Calu3 (cell line): Measurements from ENCODE around the gene ANAPC10. TPM values are rescaled to one million over a fixed set of nuclear protein-coding genes. Genes with fewer than 3 reads are reported as not detected.

ENCODE experiments used
- BruUV-seq: library from RNA; stranded (reverse); fragments of 400-500 nt; replicated peaks from 2 replicates; lab custom pipeline; 2021; lab: Mats Ljungman, UMichigan
- CTCF ChIA-PET: fragments of 300-600 bp; sonication (Branson Sonifier 250); formaldehyde crosslinking; loops from one replicate; lab custom pipeline; 2022; ENCODE audit warnings: antibody characterized with exemption; lab: Charles Lee
- DNase-seq: peaks from one replicate; pipeline ENCODE4 v3.0.0; 2022
- H3K27ac Mint-ChIP-seq: one replicate; pipeline ENCODE4 v1.8.0; 2022; ENCODE audit warnings: mixed read lengths; ENCODE audit not compliant: unreplicated experiment
- H3K27me3 Mint-ChIP-seq: one replicate; pipeline ENCODE4 v1.8.0; 2022; ENCODE audit warnings: mixed read lengths; ENCODE audit not compliant: unreplicated experiment
- H3K36me3 Mint-ChIP-seq: one replicate; pipeline ENCODE4 v1.8.0; 2022; ENCODE audit warnings: mild to moderate bottlenecking, moderate library complexity, mixed read lengths; ENCODE audit not compliant: insufficient read depth, unreplicated experiment
- H3K4me1 Mint-ChIP-seq: one replicate; pipeline ENCODE4 v1.8.0; 2022; ENCODE audit warnings: mild to moderate bottlenecking, low read depth, mixed read lengths; ENCODE audit not compliant: unreplicated experiment
- H3K4me3 Mint-ChIP-seq: one replicate; pipeline ENCODE4 v1.8.0; 2022; ENCODE audit warnings: mild to moderate bottlenecking, low read depth, moderate library complexity, mixed read lengths; ENCODE audit not compliant: unreplicated experiment
- H3K9me3 Mint-ChIP-seq: one replicate; pipeline ENCODE4 v1.8.0; 2022; ENCODE audit warnings: low read depth, mixed read lengths; ENCODE audit not compliant: unreplicated experiment
- CTCF ChIP-seq: fragments of 200-600 bp; IDR thresholded peaks from one replicate; pipeline ENCODE4 v1.8.0; 2022; ENCODE audit warnings: antibody characterized with exemption; ENCODE audit not compliant: unreplicated experiment
- intact Hi-C: fragments of 100-400 bp; cut with micrococcal nuclease; formaldehyde crosslinking; loops from one replicate; pipeline ENCODE4 v1.10.0; 2022; ENCODE audit not compliant: unreplicated experiment
- total RNA-seq: library from RNA; stranded (reverse); gene quantifications from 2 replicates; pipeline ENCODE4 v1.2.3, GENCODE V29; 2022

ANAPC10 gene
- total RNA-seq, 1 experiment from 2014 or later, result 14.1 TPM

GRCh38 chr4:144975718-144976117 is 122.3 kb downstream of the ANAPC10 start:
- intact Hi-C loops, result no loop called here
- H3K4me3 Mint-ChIP-seq, result no peak overlapping the region
- H3K27me3 Mint-ChIP-seq, result no peaks in the 10 kb centered on the region
- H3K4me1 Mint-ChIP-seq, result no peaks in the 10 kb centered on the region
- no peaks in the 10 kb centered on the region for H3K36me3 Mint-ChIP-seq
- no peak for DNase-seq
- H3K27ac Mint-ChIP-seq, result no peak overlapping the region
- TF ChIP-seq CTCF, result no peak
- H3K9me3 Mint-ChIP-seq, result no peaks in the 10 kb centered on the region
- CTCF ChIA-PET, result no interaction called here
- BruUV-seq, result no TSS peak

GRCh38 chr4:144970597-144970996 is 127.4 kb downstream of the ANAPC10 start:
- Mint-ChIP-seq H3K27me3 (no peaks in the 10 kb centered on the region), H3K4me3 (no peak overlapping the region), H3K9me3 (no peaks in the 10 kb centered on the region), H3K27ac (no peak overlapping the region), H3K36me3 (no peaks in the 10 kb centered on the region), H3K4me1 (no peaks in the 10 kb centered on the region)
- DNase-seq, result no peak
- CTCF ChIA-PET, result no interaction called here
- intact Hi-C loops, result no loop called here
- no peak for TF ChIP-seq CTCF
- no TSS peak for BruUV-seq

- DNase-seq, result no peak
- H3K9me3 Mint-ChIP-seq, result no peaks in the 10 kb centered on the region
- H3K36me3 Mint-ChIP-seq, result no peaks in the 10 kb centered on the region
- H3K4me3 Mint-ChIP-seq, result no peak overlapping the region
- H3K27me3 Mint-ChIP-seq, result no peaks in the 10 kb centered on the region
- intact Hi-C loops, result no loop called here
- H3K4me1 Mint-ChIP-seq, result no peaks in the 10 kb centered on the region
- BruUV-seq, result no TSS peak
- no peak overlapping the region for H3K27ac Mint-ChIP-seq
- no peak for TF ChIP-seq CTCF
- CTCF ChIA-PET, result no interaction called here
Measured at GRCh38 chr4:144969821-144970220, 128.2 kb downstream of the ANAPC10 start.

- no peaks in the 10 kb centered on the region for H3K4me1 Mint-ChIP-seq
- BruUV-seq, result no TSS peak
- H3K9me3 Mint-ChIP-seq, result no peaks in the 10 kb centered on the region
- no peak for DNase-seq
- no peak for TF ChIP-seq CTCF
- H3K36me3 Mint-ChIP-seq, result no peaks in the 10 kb centered on the region
- CTCF ChIA-PET, result no interaction called here
- no peak overlapping the region for H3K27ac Mint-ChIP-seq
- intact Hi-C loops, result no loop called here
- H3K27me3 Mint-ChIP-seq, result no peaks in the 10 kb centered on the region
- H3K4me3 Mint-ChIP-seq, result no peak overlapping the region
Measured at GRCh38 chr4:144968606-144969005, 129.4 kb downstream of the ANAPC10 start.

GRCh38 chr4:144967161-144967560 is 130.8 kb downstream of the ANAPC10 start:
- CTCF ChIA-PET, result no interaction called here
- H3K27me3 Mint-ChIP-seq, result no peaks in the 10 kb centered on the region
- H3K9me3 Mint-ChIP-seq, result no peaks in the 10 kb centered on the region
- H3K4me3 Mint-ChIP-seq, result no peak overlapping the region
- TF ChIP-seq CTCF, result no peak
- no peaks in the 10 kb centered on the region for H3K36me3 Mint-ChIP-seq
- BruUV-seq, result no TSS peak
- no peak overlapping the region for H3K27ac Mint-ChIP-seq
- intact Hi-C loops, result no loop called here
- no peak for DNase-seq
- H3K4me1 Mint-ChIP-seq, result no peaks in the 10 kb centered on the region
